ENCODE results near the gene SZRD1.

GRCh38 chr1:16446116-16446515 is 79.1 kb downstream of the SZRD1 start:
- TF ChIP-seq CTCF (conservative IDR thresholded peaks at IDR 0.05; ENCODE audit: low read length) (no peak), EZH2phosphoT487 (IDR thresholded peaks at IDR 0.05; ENCODE audit: borderline replicate concordance, low read depth, low read length) (no peak)

Measured in OCI-LY7 (cell line).